Muscle of leg (tissue), 11 donors: ENCODE data around the gene GGT5. TPM values are rescaled to one million over a fixed set of nuclear protein-coding genes. Genes with fewer than 3 reads are reported as not detected.
"Not testable (repeated sequence)": the region's sequence is repeated elsewhere in the genome, so short reads cannot be mapped to it uniquely, and the experiment has no call there.

Experiments used
- DNase-seq: peaks from one replicate; pipeline ENCODE4 v3.0.0; 2013
- H3K27ac ChIP-seq: one replicate; pipeline ENCODE4 v1.5.1; 2013; ENCODE audit warnings: mild to moderate bottlenecking, low read length, control low read depth
- H3K27me3 ChIP-seq: one replicate; pipeline ENCODE4 v1.6.1; 2013; ENCODE audit warnings: low read length; ENCODE audit not compliant: control insufficient read depth, insufficient read depth
- H3K36me3 ChIP-seq: one replicate; pipeline ENCODE4 v1.6.1; 2013; ENCODE audit warnings: low read length; ENCODE audit not compliant: control insufficient read depth, insufficient read depth
- H3K4me1 ChIP-seq: one replicate; pipeline ENCODE4 v1.6.1; 2013; ENCODE audit warnings: low read length; ENCODE audit not compliant: control insufficient read depth, insufficient read depth
- H3K4me3 ChIP-seq: one replicate; pipeline ENCODE4 v1.5.1; 2013; ENCODE audit warnings: low read length, control low read depth
- H3K9me3 ChIP-seq: replicated peaks from 2 replicates; pipeline ENCODE4 v1.6.1; 2013; ENCODE audit warnings: low read depth, low read length; ENCODE audit not compliant: control insufficient read depth
- WGBS: methylation state at CpG from one replicate; pipeline ENCODE4 v1.1.5; 2013; ENCODE audit warnings: missing lambda C conversion rate; ENCODE audit not compliant: insufficient coverage; 5-methylcytosine and 5-hydroxymethylcytosine counted together
- polyA plus RNA-seq, 8 donors: library from polyadenylated mRNA; unstranded; fragments of 120-200 nt; gene quantifications; one replicate each; pipeline versions ENCODE4 v1.2.1 to v1.2.3, GENCODE V29; 2013; ENCODE audit warnings: inconsistent platforms in 1 of 8, low replicate concordance in 1 of 8; ENCODE audit not compliant: insufficient read length in 8 of 8, insufficient read depth in 1 of 8
- total RNA-seq: library from RNA; stranded (reverse); fragments of 120-200 nt; gene quantifications from one replicate; pipeline ENCODE4 v1.2.4, GENCODE V29; 2013

The GGT5 gene
- total and polyA plus RNA-seq, 9 donors = 3.4 to 14.9 (median 12.5) TPM

DNA sequence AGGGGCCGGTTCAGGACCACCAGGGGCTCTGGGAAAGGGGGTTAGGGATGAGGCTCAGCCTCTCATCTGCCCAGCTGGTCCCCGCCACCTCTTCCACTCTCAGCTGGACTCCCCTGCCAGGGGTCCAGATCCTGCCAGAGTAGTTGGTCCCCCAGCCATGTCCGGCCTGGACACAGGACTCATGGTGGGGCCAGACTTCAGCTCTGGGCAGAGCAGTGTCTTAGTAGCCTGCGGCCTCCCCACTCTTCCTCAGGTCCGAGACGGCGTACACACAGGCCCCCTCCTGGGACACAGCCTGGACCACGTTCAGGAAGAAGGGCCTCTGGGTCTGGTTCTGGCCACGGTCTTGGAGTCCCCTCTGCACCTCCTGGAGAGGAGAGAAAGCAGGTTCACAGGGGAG is 25.1 kb downstream of the GGT5 start:
- Histone ChIP-seq H3K27ac (no peak overlapping the region), H3K4me3 (no peak overlapping the region), H3K36me3 (peaks cover 14% of the 10 kb centered on the region), H3K4me1 (no peaks in the 10 kb centered on the region), H3K27me3 (no peaks in the 10 kb centered on the region), H3K9me3 (peaks cover 4% of the 10 kb centered on the region)
- no peak for DNase-seq
- WGBS = 78% methylated on average over 6 of the region's 9 CpGs

DNA sequence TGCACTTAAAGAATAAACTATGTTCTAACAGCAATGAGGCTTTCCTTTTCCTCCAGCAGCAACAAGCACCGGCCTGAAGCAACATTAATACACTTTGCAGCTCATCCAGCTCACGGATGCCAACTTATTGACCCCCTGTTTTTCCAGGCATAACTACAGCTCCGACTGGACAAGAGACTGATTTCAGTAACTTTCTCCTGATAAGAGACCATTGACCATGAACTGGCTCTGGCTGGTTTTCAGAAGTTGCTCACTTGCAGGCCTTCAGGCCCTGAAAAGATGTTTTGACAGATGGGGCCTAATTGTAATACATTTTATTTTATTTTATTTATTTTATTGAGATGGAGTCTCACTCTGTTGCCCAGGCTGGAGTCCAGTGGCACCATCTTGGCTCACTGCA is 27.5 kb downstream of the GGT5 start:
- Histone ChIP-seq H3K4me3 (no peak overlapping the region), H3K27ac (no peak overlapping the region), H3K4me1 (no peaks in the 10 kb centered on the region), H3K36me3 (peaks cover 12% of the 10 kb centered on the region), H3K9me3 (no peaks in the 10 kb centered on the region), H3K27me3 (no peaks in the 10 kb centered on the region)
- DNase-seq = no peak
- 74% methylated on average over 3 of the region's 3 CpGs for WGBS

DNA sequence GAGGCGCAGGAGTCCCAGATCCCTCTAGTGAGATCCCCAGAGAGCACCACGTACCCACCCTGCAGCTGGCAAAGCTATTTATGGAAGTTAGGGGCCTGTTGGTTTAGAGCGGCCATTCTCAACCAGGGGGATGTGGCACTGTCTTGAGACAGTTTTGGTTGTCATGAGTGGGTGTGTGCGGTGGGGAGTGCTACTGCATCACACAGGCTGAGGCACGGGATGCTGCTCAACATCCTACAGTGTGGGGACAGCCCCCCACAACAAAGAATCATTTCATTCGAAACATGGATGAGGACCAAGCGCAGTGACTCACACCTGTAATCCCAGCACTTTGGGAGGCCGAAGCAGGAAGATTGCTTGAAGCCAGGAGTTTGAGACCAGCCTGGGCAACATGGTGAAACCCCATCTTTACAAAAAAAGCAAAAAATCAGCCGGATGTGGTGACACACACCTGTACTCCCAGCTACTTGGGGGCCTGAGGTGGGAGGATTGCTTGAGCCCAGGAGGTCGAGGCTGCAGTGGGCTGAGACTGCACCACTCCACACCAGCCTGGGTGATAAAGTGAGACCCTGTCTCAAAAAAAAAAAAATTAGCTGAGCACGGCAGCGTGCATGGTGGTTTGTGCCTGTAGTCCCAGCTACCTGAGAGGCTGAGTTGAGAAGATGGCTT is 28.2 kb downstream of the GGT5 start:
- Histone ChIP-seq H3K4me3 (no peak overlapping the region), H3K36me3 (peaks cover 12% of the 10 kb centered on the region), H3K27ac (no peak overlapping the region), H3K27me3 (no peaks in the 10 kb centered on the region), H3K9me3 (no peaks in the 10 kb centered on the region), H3K4me1 (no peaks in the 10 kb centered on the region)
- WGBS = 95% methylated on average over 7 of the region's 12 CpGs
- no peak for DNase-seq

DNA sequence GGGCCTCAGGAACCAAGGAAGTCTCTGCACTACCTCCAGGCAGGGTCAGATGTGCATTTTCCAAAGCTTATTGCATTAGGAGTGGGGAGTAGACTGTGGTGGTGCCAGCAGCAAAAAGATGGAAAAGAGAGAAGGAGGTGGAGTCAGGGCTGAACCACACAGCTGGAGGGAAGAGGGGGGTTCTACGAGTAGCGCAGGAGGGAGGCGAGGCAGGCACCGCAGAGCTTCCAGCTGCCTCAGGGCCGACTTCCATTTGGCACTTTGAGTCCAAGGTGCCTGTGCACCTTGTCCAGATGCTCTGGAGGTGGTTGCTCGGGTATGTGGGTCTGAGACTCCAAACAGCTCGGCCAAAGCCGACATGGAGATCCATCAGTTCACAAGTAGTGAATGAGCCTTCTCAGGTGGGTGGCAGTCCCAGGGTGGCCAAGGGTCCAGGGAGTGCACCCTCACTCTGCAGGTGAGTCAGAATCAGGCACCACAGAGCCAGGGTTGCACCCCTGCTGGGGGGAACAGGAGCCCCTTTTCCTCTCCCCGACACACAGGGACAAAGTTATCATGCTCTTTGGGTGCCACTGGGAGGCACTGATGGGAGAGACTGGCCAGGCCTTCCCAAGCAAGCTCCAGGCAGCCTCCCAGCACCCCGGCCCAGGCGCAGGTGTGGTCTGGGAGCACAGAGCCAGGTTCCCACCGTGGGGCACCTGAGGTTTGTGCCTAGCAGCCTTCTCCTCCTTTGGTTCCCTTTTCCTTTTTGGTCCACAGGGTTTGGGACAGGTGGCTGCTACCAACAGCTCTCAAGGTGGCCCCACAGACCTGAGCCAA is 30.2 kb downstream of the GGT5 start:
- Histone ChIP-seq H3K4me3 (no peak overlapping the region), H3K36me3 (peaks cover 4% of the 10 kb centered on the region), H3K27ac (no peak overlapping the region), H3K27me3 (no peaks in the 10 kb centered on the region), H3K4me1 (no peaks in the 10 kb centered on the region), H3K9me3 (no peaks in the 10 kb centered on the region)
- DNase-seq = no peak
- WGBS = 76% methylated on average over 12 of the region's 12 CpGs

DNA sequence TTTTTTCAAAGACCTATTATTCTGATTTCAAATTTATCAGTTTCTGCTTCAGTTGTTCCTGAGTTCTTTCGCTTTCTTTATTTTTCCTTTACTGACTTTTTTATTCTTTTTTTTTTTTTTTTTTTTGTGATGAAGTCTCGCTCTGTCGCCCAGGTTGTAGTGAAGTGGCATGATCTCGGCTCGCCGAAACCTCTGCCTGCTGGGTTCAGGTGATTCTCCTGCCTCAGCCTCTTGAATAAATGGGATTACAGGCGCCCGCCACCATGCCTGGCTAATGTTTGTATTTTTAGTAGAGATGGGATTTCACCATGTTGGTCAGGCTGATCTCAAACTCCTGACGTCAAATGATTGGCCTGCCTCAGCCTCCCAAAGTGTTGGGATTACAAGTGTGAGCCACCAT is 31.8 kb downstream of the GGT5 start:
- not testable (repeated sequence) for DNase-seq, H3K36me3 ChIP-seq, H3K27me3 ChIP-seq, H3K27ac ChIP-seq, H3K9me3 ChIP-seq, H3K4me3 ChIP-seq, H3K4me1 ChIP-seq
- WGBS = no CpG with 5 or more reads among the region's 9 CpGs

DNA sequence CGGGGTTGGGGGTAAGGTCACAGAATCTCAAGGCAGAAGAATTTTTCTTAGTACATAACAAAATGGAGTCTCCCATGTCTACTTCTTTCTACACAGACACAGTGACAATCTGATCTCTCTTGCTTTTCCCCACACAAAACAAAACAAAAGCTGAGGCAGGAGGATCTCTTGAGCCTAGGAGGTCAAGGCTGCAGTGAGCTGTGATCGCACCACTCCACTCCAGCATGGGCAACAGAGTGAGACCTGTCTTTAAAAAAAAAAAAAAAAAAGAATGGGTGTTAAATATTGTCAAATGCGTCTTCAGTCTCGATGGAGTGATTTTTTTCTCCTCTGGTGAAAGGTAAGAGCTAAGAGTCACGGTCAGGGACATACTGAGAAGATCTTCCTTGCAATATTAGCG is 33.2 kb downstream of the GGT5 start:
- H3K36me3 ChIP-seq, H3K27me3 ChIP-seq, H3K27ac ChIP-seq, H3K9me3 ChIP-seq, H3K4me3 ChIP-seq, H3K4me1 ChIP-seq, DNase-seq: not testable (repeated sequence)
- 80% methylated on average over 1 of the region's 6 CpGs for WGBS

DNA sequence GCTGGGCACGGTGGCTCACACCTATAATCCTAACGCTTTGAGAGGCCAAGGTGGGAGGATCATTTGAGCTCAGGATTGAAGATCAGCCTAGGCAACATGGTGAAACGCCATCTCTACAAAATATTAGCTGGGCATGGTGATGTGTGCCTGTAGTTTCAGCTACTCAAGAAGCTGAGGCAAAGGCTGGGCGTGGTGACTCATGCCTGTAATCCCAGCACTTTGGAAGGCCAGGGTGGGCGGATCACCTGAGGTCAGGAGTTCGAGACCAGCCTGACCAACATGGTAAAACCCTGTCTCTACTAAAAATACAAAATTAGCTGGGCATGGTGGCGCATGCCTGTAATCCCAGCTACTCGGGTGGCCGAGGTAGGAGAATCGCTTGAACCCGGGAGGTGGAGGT is 34.5 kb downstream of the GGT5 start:
- WGBS = 96% methylated on average over 5 of the region's 11 CpGs
- H3K27me3 ChIP-seq, H3K4me1 ChIP-seq, H3K27ac ChIP-seq, H3K9me3 ChIP-seq, H3K4me3 ChIP-seq, H3K36me3 ChIP-seq, DNase-seq: not testable (repeated sequence)

DNA sequence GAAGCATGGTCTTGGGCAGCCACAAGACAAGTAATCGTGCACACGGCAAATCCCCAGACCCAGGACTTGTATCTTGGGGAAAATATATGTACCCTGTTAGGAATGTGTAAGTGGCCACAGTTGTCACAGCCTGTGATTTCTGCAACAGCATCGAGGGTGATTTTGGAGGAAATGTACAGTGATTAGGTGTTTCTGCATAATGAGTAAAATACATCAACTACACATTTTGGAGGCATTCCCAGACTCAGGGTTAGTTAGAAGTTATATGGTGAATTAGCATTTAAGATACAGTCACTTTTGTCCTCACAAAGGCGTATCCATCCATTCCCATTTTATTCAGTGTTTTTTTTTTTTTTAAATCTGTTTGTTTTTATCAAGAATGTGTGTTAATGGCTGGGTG is 35.2 kb downstream of the GGT5 start:
- no peak overlapping the region for H3K27ac ChIP-seq
- no peaks in the 10 kb centered on the region for H3K27me3 ChIP-seq
- H3K9me3 ChIP-seq = peaks cover 2% of the 10 kb centered on the region
- peaks cover 5% of the 10 kb centered on the region for H3K4me1 ChIP-seq
- no peaks in the 10 kb centered on the region for H3K36me3 ChIP-seq
- DNase-seq = no peak
- 75% methylated on average over 2 of the region's 4 CpGs for WGBS
- H3K4me3 ChIP-seq = no peak overlapping the region

DNA sequence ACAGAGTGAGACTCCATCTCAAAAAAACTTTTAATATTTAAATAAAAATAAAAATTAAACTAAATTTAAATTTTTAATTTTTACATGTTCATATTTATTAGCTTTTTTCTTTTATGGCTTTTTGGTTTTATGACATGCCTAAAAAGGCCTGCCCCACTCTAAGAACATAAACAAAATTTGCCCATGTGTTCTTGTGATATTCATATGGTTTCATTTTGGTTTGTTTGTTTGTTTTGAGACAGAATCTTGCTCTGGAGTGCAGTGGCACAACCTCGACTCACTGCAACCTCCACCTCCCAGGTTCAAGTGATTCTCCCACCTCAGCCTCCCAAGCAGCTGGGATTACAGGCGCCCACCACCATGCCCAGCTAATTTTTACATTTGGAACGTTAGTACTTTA is 35.9 kb downstream of the GGT5 start:
- peaks cover 2% of the 10 kb centered on the region for H3K9me3 ChIP-seq
- no peak overlapping the region for H3K4me3 ChIP-seq
- DNase-seq = no peak
- 89% methylated on average over 3 of the region's 3 CpGs for WGBS
- H3K27me3 ChIP-seq = no peaks in the 10 kb centered on the region
- H3K27ac ChIP-seq = no peak overlapping the region
- H3K36me3 ChIP-seq = no peaks in the 10 kb centered on the region
- H3K4me1 ChIP-seq = peaks cover 5% of the 10 kb centered on the region

DNA sequence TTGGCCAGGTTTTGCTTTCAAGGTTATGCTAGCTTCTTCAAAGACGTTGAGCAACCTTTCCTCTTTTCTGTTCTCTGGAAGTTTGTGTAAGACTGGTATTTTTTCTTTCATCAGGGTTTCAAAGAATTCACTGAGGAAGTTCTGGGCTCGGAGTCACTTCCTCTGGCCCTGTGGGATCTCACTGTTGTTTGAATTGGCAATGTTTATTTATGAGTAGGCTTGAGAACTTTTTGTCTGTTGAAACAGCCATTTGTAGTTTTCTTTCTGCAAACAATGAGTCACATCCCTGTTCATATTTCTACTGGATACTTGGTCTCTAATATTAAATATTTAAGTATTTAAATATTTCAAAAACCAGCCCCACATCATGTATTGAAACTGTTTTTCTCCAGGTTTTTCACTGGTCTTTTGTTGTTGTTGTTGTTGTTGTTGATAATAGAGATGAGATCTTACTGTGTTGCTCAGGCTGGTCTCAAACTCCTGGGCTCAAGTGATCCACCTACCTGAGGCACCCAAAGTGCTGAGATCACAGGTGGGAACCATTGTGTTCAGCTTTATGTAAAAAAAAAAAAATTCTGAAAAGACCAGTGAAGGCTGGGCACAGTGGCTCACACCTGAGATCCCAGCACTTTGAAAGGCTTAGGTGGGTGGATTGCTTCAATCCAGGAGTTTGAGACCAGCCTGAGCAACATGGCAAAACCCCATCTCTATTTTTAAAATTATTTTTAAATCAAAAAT is 36.7 kb downstream of the GGT5 start:
- Histone ChIP-seq H3K36me3 (no peaks in the 10 kb centered on the region), H3K4me3 (no peak overlapping the region), H3K9me3 (peaks cover 2% of the 10 kb centered on the region), H3K27ac (peak overlapping the region; percentile 52), H3K27me3 (no peaks in the 10 kb centered on the region), H3K4me1 (peaks cover 5% of the 10 kb centered on the region)
- peak; percentile 79 for DNase-seq
- 20% methylated on average over 1 of the region's 2 CpGs for WGBS
